ENCODE measurements around the gene ZCWPW1.

The ZCWPW1 gene

DNA sequence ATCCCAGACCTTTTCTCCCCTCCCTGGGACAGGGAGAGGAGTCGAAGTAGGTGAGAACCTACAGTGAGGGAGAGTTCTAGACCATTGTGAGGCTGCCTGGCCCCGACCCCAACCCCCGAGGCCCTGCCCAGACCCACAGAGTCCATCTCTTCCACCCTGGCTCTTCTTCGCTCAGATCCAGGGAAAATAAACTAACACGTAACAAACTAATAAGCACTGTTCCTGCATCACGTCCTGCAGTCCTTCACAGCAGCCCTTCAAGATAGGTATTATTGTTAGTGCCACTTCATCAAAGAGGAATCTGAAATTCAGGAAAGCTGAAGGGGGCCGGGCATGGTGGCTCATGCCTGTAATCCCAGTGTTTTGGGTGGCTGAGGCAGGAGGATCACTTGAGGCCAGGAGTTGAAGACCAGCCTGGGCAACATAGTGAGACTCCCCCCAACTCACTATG lies 35.7 kb upstream of the ZCWPW1 start, which contains the start of gene SPACDR:
Gene SPACDR (minus strand): TSS at position 51 of the 451 bp plus-strand sequence. CDS start 235 bp downstream, outside the sequence.
- no peak within 1 kb of the TSS for H2AFZ ChIP-seq (ENCODE audit: low read length)
- H4K20me1 ChIP-seq (ENCODE audit: insufficient read depth, low read length): no peaks in the 10 kb centered on the region
- no peaks in the 10 kb centered on the region for H3K9me3 ChIP-seq (ENCODE audit: low read length)
- no peaks in the 10 kb centered on the region for H3F3A ChIP-seq (ENCODE audit: insufficient read depth, low read length)
- no peak within 1 kb of the TSS for H3K27ac ChIP-seq (ENCODE audit: low read depth, low read length, poor library complexity, severe bottlenecking)
- no peak within 1 kb of the TSS for H3K4me3 ChIP-seq (ENCODE audit: low read depth, low read length, poor library complexity, severe bottlenecking)
- TF ChIP-seq CTCF (IDR thresholded peaks at IDR 0.05; ENCODE audit: low read length) (no peak), EZH2 (IDR thresholded peaks at IDR 0.05; ENCODE audit: borderline replicate concordance, low read length) (no peak)
- no peak within 1 kb of the TSS for H3K4me2 ChIP-seq (ENCODE audit: low read length)
- H3K36me3 ChIP-seq (ENCODE audit: insufficient read depth, low read length): peaks cover 8% of the 10 kb centered on the region
- H3K9ac ChIP-seq (ENCODE audit: low read length): no peak within 1 kb of the TSS
- no peaks in the 10 kb centered on the region for H3K79me2 ChIP-seq (ENCODE audit: insufficient read depth, low read length)
- no peaks in the 10 kb centered on the region for H3K27me3 ChIP-seq (ENCODE audit: insufficient read depth, low read length)
- H3K9me2 ChIP-seq (ENCODE audit: low read depth, low read length): no peaks in the 10 kb centered on the region
- no peaks in the 10 kb centered on the region for H3K4me1 ChIP-seq (ENCODE audit: insufficient read depth, low read length, severe bottlenecking)

GRCh38 chr7:100457033-100457432 lies 28.5 kb upstream of the ZCWPW1 start:
- peaks cover 3% of the 10 kb centered on the region; the same call in 1 of the 2 replicates for H3K27me3 ChIP-seq (ENCODE audit: insufficient read depth, low read length)
- H3K9me3 ChIP-seq (ENCODE audit: low read length): no peaks in the 10 kb centered on the region
- no peaks in the 10 kb centered on the region for H3K79me2 ChIP-seq (ENCODE audit: insufficient read depth, low read length)
- no peak overlapping the region for H3K4me2 ChIP-seq (ENCODE audit: low read length)
- TF ChIP-seq EZH2 (IDR thresholded peaks at IDR 0.05; ENCODE audit: borderline replicate concordance, low read length) (no peak), CTCF (IDR thresholded peaks at IDR 0.05; ENCODE audit: low read length) (no peak)
- no peak overlapping the region for H3K27ac ChIP-seq (ENCODE audit: low read depth, low read length, poor library complexity, severe bottlenecking)
- no peaks in the 10 kb centered on the region for H3K9me2 ChIP-seq (ENCODE audit: low read depth, low read length)
- no peaks in the 10 kb centered on the region for H4K20me1 ChIP-seq (ENCODE audit: insufficient read depth, low read length)
- H3K9ac ChIP-seq (ENCODE audit: low read length): no peak overlapping the region
- no peak overlapping the region for H2AFZ ChIP-seq (ENCODE audit: low read length)
- H3K36me3 ChIP-seq (ENCODE audit: insufficient read depth, low read length): no peaks in the 10 kb centered on the region
- no peaks in the 10 kb centered on the region for H3F3A ChIP-seq (ENCODE audit: insufficient read depth, low read length)
- no peaks in the 10 kb centered on the region for H3K4me1 ChIP-seq (ENCODE audit: insufficient read depth, low read length, severe bottlenecking)
- H3K4me3 ChIP-seq (ENCODE audit: low read depth, low read length, poor library complexity, severe bottlenecking): no peak overlapping the region

DNA sequence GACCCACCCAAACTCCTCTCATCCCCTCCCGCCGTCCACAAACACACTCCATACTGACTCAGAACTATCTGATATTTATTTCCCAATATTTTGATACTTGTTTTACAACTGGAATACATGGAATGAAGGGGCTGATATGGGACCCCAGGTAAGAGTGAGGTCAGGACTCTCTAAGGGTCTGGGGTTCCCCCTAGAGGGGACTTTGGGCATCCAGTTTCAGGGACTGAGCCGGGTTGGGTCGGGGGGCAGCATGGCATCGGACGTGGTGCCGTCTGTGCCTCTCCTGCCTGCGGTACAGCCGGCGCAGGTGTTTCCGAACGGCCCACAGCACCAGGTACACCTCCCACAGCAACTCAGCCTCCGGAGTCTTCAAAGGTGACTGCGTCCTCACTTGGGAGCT lies 28.1 kb upstream of the ZCWPW1 start:
- H3K36me3 ChIP-seq (ENCODE audit: insufficient read depth, low read length): no peaks in the 10 kb centered on the region
- no peak overlapping the region for H3K27ac ChIP-seq (ENCODE audit: low read depth, low read length, poor library complexity, severe bottlenecking)
- H3K79me2 ChIP-seq (ENCODE audit: insufficient read depth, low read length): no peaks in the 10 kb centered on the region
- no peaks in the 10 kb centered on the region for H3F3A ChIP-seq (ENCODE audit: insufficient read depth, low read length)
- H3K27me3 ChIP-seq (ENCODE audit: insufficient read depth, low read length): peaks cover 3% of the 10 kb centered on the region; the same call in 1 of the 2 replicates
- H3K4me2 ChIP-seq (ENCODE audit: low read length): no peak overlapping the region
- no peak overlapping the region for H3K9ac ChIP-seq (ENCODE audit: low read length)
- peak; percentile 18; the same call in 1 of the 2 replicates for TF ChIP-seq CTCF (IDR thresholded peaks at IDR 0.05; ENCODE audit: low read length)
- no peak for TF ChIP-seq EZH2 (IDR thresholded peaks at IDR 0.05; ENCODE audit: borderline replicate concordance, low read length)
- H2AFZ ChIP-seq (ENCODE audit: low read length): no peak overlapping the region
- no peaks in the 10 kb centered on the region for H3K9me3 ChIP-seq (ENCODE audit: low read length)
- H3K4me3 ChIP-seq (ENCODE audit: low read depth, low read length, poor library complexity, severe bottlenecking): no peak overlapping the region
- H3K9me2 ChIP-seq (ENCODE audit: low read depth, low read length): no peaks in the 10 kb centered on the region
- no peaks in the 10 kb centered on the region for H4K20me1 ChIP-seq (ENCODE audit: insufficient read depth, low read length)
- H3K4me1 ChIP-seq (ENCODE audit: insufficient read depth, low read length, severe bottlenecking): no peaks in the 10 kb centered on the region
